ENCODE results near the gene TXNDC16. TPM values are rescaled to one million over a fixed set of nuclear protein-coding genes. Genes with fewer than 3 reads are reported as not detected.

TXNDC16 gene
- total and polyA plus RNA-seq, 10 donors = 1.5 to 18.1 (median 14.9) TPM

- H3K9me3 ChIP-seq = peaks cover 0 to 29% (median 10%) of the 10 kb centered on the region in 8 donors
- intact Hi-C loops (cut with DNase I; ENCODE audit: low total_unique reads) = no loop called here
- no peak for TF ChIP-seq POLR2A (IDR thresholded peaks at IDR 0.05)
- TF ChIP-seq CTCF (IDR thresholded peaks at IDR 0.05 in 8 of 11, conservative IDR thresholded peaks at IDR 0.05 in 3 of 11) = no peak
- no peak for TF ChIP-seq POLR2AphosphoS5 (IDR thresholded peaks at IDR 0.05)
- H3K4me3 ChIP-seq = no peak overlapping the region
- H3K4me1 ChIP-seq = no peaks in the 10 kb centered on the region
- H3K27me3 ChIP-seq (replicated peaks in 1 of 7) = no peaks in the 10 kb centered on the region
- WGBS, 5 donors = 80 to 85% (median 82%) methylated on average over 4 of the region's 4 CpGs
- DNase-seq = no peak
- peaks cover 0 to 32% (median 11%) of the 10 kb centered on the region in 6 donors for H3K36me3 ChIP-seq
- no peak overlapping the region for H3K27ac ChIP-seq
Measured at GRCh38 chr14:52464175-52464574, 88.1 kb downstream of the TXNDC16 start.

- Histone ChIP-seq H3K9me3 (peaks cover 0 to 29% (median 10%) of the 10 kb centered on the region in 8 donors), H3K36me3 (peaks cover 0 to 25% (median 11%) of the 10 kb centered on the region in 6 donors), H3K27ac (no peak overlapping the region), H3K27me3 (replicated peaks in 1 of 7) (no peaks in the 10 kb centered on the region), H3K4me1 (no peaks in the 10 kb centered on the region), H3K4me3 (no peak overlapping the region)
- WGBS, 5 donors = 84 to 99% (median 98%) methylated on average over 3 of the region's 3 CpGs
- intact Hi-C loops (cut with DNase I; ENCODE audit: low total_unique reads) = no loop called here
- no peak for DNase-seq
- TF ChIP-seq POLR2A (IDR thresholded peaks at IDR 0.05) (no peak), CTCF (IDR thresholded peaks at IDR 0.05 in 8 of 11, conservative IDR thresholded peaks at IDR 0.05 in 3 of 11) (no peak), POLR2AphosphoS5 (IDR thresholded peaks at IDR 0.05) (no peak)
Measured at GRCh38 chr14:52463375-52463774, 88.9 kb downstream of the TXNDC16 start.

- H3K27ac ChIP-seq = no peak overlapping the region
- no peak for TF ChIP-seq CTCF (IDR thresholded peaks at IDR 0.05 in 8 of 11, conservative IDR thresholded peaks at IDR 0.05 in 3 of 11)
- TF ChIP-seq POLR2A (IDR thresholded peaks at IDR 0.05) = no peak
- TF ChIP-seq POLR2AphosphoS5 (IDR thresholded peaks at IDR 0.05) = no peak
- peaks cover 0 to 29% (median 10%) of the 10 kb centered on the region in 8 donors for H3K9me3 ChIP-seq
- no peaks in the 10 kb centered on the region for H3K4me1 ChIP-seq
- H3K36me3 ChIP-seq = peaks cover 0 to 25% (median 11%) of the 10 kb centered on the region in 6 donors
- no peaks in the 10 kb centered on the region for H3K27me3 ChIP-seq (replicated peaks in 1 of 7)
- intact Hi-C loops (cut with DNase I; ENCODE audit: low total_unique reads) = no loop called here
- WGBS, 5 donors = 83 to 100% (median 97%) methylated on average over 1 of the region's 1 CpG
- H3K4me3 ChIP-seq = no peak overlapping the region
- no peak for DNase-seq
Measured at GRCh38 chr14:52461721-52462120, 90.6 kb downstream of the TXNDC16 start.

GRCh38 chr14:52458721-52459085 lies 93.6 kb downstream of the TXNDC16 start:
- Histone ChIP-seq H3K36me3 (peaks cover 0 to 41% (median 18%) of the 10 kb centered on the region in 6 donors), H3K27ac (no peak overlapping the region), H3K4me3 (no peak overlapping the region), H3K4me1 (no peaks in the 10 kb centered on the region), H3K27me3 (replicated peaks in 1 of 7) (no peaks in the 10 kb centered on the region), H3K9me3 (peaks cover 0 to 29% (median 10%) of the 10 kb centered on the region in 8 donors)
- intact Hi-C loops (cut with DNase I; ENCODE audit: low total_unique reads) = no loop called here
- TF ChIP-seq POLR2AphosphoS5 (IDR thresholded peaks at IDR 0.05) (no peak), POLR2A (IDR thresholded peaks at IDR 0.05) (no peak), CTCF (IDR thresholded peaks at IDR 0.05 in 8 of 11, conservative IDR thresholded peaks at IDR 0.05 in 3 of 11) (no peak)
- DNase-seq = no peak
- WGBS, 5 donors = 56 to 100% (median 98%) methylated on average over 1 of the region's 1 CpG

All from spleen (tissue), 11 donors.